Dendritic cell treated with granulocyte-macrophage colony-stimulating factor and Interleukin-4, amounts not matched to agents 40 ng/mL and 50 ng/mL, for 4 days (primary cell): ENCODE data around the gene AMTN.
"Not testable (repeated sequence)": the region's sequence is repeated elsewhere in the genome, so short reads cannot be mapped to it uniquely, and the experiment has no call there.

Experiments used
- H3K27ac Mint-ChIP-seq: one replicate; pipeline ENCODE4 v1.8.0; 2022; ENCODE audit warnings: mild to moderate bottlenecking, mixed read lengths
- H3K27me3 Mint-ChIP-seq: one replicate; pipeline ENCODE4 v1.8.0; 2022; ENCODE audit warnings: mild to moderate bottlenecking, mixed read lengths
- H3K36me3 Mint-ChIP-seq: one replicate; pipeline ENCODE4 v1.8.0; 2022; ENCODE audit warnings: low read depth, mixed read lengths
- H3K4me1 Mint-ChIP-seq: one replicate; pipeline ENCODE4 v1.8.0; 2022; ENCODE audit warnings: low read depth, mixed read lengths
- H3K4me3 Mint-ChIP-seq: one replicate; pipeline ENCODE4 v1.8.0; 2022; ENCODE audit warnings: mild to moderate bottlenecking, moderate library complexity, mixed read lengths
- H3K9me3 Mint-ChIP-seq: one replicate; pipeline ENCODE4 v1.8.0; 2022; ENCODE audit warnings: mixed read lengths
- intact Hi-C: fragments of 100-400 bp; cut with micrococcal nuclease; formaldehyde crosslinking; loops from one replicate; pipeline ENCODE4 v1.15.0; 2022

AMTN gene, protein sequence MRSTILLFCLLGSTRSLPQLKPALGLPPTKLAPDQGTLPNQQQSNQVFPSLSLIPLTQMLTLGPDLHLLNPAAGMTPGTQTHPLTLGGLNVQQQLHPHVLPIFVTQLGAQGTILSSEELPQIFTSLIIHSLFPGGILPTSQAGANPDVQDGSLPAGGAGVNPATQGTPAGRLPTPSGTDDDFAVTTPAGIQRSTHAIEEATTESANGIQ

DNA sequence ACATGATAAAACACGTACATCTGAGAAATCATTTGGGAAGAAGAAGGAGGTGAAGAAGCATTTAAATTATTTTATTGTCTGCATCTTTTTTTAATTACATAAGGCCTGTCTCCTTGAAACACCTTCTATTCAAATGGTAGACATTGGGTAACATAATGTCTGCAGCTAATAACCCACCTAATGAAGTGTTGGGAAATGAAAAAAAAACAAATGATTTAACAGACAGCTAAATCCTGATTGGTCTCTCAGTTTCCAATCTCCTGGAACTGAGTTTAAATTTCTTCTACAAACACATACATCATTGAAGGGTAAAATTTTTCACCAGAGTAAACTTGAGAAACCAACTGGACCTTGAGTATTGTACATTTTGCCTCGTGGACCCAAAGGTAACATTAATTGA lies at the start of gene AMTN:
Gene AMTN, plus strand, starts transcription at position 301 of the 400 bp plus-strand sequence. CDS start 209 bp downstream, outside the sequence.
- no peak within 1 kb of the TSS for H3K4me3 Mint-ChIP-seq
- H3K27ac Mint-ChIP-seq: no peak within 1 kb of the TSS
- H3K4me1 Mint-ChIP-seq: no peaks in the 10 kb centered on the region
- intact Hi-C loops: no loop called here
- H3K36me3 Mint-ChIP-seq: no peaks in the 10 kb centered on the region
- H3K9me3 Mint-ChIP-seq: no peaks in the 10 kb centered on the region
- peaks cover 2% of the 10 kb centered on the region for H3K27me3 Mint-ChIP-seq

DNA sequence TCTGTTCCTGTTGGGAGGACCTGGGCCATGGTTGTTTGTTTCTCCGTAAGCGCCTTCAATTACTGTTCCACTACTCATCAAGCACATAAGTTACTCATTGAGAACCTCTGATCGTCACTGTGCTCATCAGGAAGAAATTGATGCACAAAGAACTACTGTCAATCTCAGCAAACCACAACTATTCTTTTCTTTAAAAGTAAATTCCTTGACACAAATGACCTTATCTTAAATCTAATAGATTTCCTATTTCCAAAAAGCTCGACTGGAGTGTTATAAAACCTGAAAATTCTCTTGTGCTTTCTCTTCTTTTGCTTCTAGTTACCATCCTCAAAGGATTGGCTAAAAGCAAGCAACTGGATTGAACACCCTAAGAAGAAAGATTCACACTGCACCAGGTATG lies 46.5 kb upstream of the AMTN start, which contains the start of gene MUC7:
Gene MUC7, plus strand, starts transcription at position 301 of the 400 bp plus-strand sequence. CDS start 1,825 bp downstream, outside the sequence.
- H3K9me3 Mint-ChIP-seq: no peaks in the 10 kb centered on the region
- H3K27ac Mint-ChIP-seq: no peak within 1 kb of the TSS
- intact Hi-C loops: no loop called here
- H3K36me3 Mint-ChIP-seq: no peaks in the 10 kb centered on the region
- H3K27me3 Mint-ChIP-seq: no peaks in the 10 kb centered on the region
- no peak within 1 kb of the TSS for H3K4me3 Mint-ChIP-seq
- no peaks in the 10 kb centered on the region for H3K4me1 Mint-ChIP-seq

DNA sequence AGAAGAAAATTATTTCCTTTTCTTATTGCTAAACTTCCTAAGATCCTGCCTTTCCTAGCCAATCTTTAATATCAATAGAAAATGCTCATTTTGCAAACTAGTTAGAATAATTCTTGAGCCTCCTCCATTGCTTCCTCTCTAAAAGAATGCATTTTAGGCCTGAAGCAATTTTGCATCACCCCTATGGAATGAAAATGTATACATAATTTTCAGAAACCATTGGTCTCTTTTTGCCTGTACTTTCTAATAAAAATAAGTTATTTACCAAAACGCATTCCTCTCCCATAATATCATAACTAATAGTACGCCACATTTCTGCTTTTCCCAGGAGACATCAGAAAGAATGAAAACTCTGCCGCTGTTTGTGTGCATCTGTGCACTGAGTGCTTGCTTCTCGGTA lies 44.7 kb upstream of the AMTN start:
- H3K27me3 Mint-ChIP-seq: no peaks in the 10 kb centered on the region
- H3K27ac Mint-ChIP-seq: no peak overlapping the region
- no peak overlapping the region for H3K4me3 Mint-ChIP-seq
- H3K4me1 Mint-ChIP-seq: no peaks in the 10 kb centered on the region
- no peaks in the 10 kb centered on the region for H3K9me3 Mint-ChIP-seq
- no peaks in the 10 kb centered on the region for H3K36me3 Mint-ChIP-seq
- intact Hi-C loops: no loop called here

DNA sequence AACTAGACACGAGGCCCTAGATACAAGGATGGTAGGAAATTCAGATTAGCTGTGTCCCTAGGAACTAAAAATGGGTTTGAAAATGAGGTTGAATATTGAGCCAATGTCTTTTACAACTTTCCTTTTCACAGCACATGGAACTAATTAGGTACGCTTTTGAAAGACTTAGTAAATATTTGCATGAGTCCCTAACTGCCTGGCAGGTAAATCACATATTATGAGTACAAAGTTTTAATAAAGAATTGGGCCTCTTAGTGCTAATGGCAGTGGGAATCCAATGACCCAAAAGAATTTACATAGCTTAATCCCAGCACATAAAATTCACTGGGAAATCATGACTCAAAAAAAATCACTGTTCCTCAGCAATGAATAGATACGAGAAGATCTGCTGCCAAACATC lies 29.6 kb upstream of the AMTN start:
- no peaks in the 10 kb centered on the region for H3K36me3 Mint-ChIP-seq
- H3K27me3 Mint-ChIP-seq: no peaks in the 10 kb centered on the region
- no peak overlapping the region for H3K4me3 Mint-ChIP-seq
- H3K4me1 Mint-ChIP-seq: no peaks in the 10 kb centered on the region
- H3K9me3 Mint-ChIP-seq: no peaks in the 10 kb centered on the region
- intact Hi-C loops: no loop called here
- H3K27ac Mint-ChIP-seq: no peak overlapping the region

DNA sequence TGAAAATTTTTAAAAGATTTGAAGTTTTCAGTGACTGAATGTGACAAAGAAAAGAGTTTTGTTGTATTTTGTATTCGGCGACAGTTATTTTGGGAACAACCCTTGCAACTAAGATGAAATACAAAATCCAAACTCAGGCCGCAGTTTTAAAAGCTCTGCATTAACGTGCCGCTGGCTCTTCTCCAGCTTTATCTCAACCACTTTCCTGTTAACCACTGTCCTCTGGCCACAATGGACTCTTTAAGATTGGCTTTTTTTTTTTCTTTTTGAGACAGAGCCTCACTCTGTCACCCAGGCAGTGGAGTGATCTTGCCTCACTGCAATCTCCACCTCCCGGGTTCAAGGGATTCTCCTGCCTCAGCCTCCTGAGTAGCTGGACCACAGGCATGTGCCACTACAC lies 22.1 kb upstream of the AMTN start:
- Mint-ChIP-seq H3K4me3 (no peak overlapping the region), H3K27me3 (no peaks in the 10 kb centered on the region), H3K27ac (no peak overlapping the region), H3K36me3 (no peaks in the 10 kb centered on the region), H3K9me3 (no peaks in the 10 kb centered on the region), H3K4me1 (no peaks in the 10 kb centered on the region)
- intact Hi-C loops: no loop called here

DNA sequence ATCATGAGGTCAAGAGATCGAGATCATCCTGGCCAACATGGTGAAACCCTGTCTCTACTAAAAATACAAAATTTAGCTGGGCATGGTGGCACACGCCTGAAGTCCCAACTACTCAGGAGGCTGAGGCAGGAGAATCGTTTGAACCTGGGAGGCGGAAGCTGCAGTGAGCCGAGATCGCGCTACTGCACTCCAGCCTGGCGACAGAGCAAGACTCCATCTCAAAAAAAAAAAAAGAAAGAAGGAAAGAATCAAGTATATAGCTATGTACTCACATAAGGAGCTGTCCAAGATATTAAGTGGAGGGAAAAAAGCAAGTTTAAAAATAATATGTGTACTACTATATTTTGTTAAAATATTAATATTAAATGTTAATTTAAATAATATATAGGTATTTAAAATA lies 16.5 kb upstream of the AMTN start:
- H3K27me3 Mint-ChIP-seq, H3K4me3 Mint-ChIP-seq, intact Hi-C loops, H3K4me1 Mint-ChIP-seq, H3K27ac Mint-ChIP-seq, H3K36me3 Mint-ChIP-seq, H3K9me3 Mint-ChIP-seq: not testable (repeated sequence)

DNA sequence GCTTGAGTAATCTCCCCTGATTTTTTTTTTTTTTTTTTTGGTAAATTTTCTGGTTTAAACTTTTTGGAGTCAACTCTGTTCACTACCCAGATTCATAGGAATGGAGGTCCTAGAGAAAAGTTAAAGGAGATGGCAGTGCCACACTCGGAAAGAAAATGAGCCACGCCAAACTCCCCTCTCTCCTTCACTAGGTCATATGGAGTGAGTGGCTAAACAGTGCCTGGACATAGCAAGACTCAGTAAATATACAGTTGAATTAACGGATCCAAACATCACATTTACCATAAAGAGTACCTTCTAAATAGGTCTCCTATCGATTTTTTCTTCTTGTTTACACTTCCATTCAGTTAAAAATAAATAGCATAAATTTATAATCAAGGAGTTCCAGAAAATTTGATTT lies 13.6 kb upstream of the AMTN start:
- no peak overlapping the region for H3K27ac Mint-ChIP-seq
- no peak overlapping the region for H3K4me3 Mint-ChIP-seq
- no peaks in the 10 kb centered on the region for H3K27me3 Mint-ChIP-seq
- no peaks in the 10 kb centered on the region for H3K4me1 Mint-ChIP-seq
- intact Hi-C loops: loop anchor here (5.0 kb wide), 1 partner anchor 622 kb away; no protein-coding TSS in a partner anchor
- no peaks in the 10 kb centered on the region for H3K9me3 Mint-ChIP-seq
- H3K36me3 Mint-ChIP-seq: no peaks in the 10 kb centered on the region

DNA sequence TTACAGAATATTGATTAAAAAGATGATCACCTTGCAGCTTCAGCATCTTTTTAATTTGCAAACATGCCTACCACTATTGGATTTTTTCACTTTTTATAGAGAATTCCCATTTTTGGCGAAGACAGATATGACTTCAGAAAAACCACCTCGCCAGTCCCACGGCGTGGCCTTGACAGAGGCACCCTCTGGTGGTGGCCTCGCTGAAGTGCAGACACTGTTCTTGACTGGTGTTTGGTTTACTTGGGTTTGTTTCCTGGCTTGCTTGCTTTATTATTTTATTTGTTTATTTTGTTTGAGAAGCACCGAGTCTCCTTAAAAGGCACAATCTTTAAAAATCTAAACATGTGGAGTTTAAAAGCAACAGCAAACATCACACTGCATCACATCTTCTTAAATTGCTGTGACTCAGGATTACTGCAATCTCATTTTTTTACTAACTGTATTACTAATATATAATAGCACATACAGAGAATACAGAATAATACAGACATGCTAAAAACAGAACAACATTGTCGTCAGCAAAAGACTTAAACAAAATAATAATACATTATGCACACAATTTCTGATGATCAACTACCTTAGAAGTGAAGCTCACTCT lies 13.1 kb upstream of the AMTN start:
- no peaks in the 10 kb centered on the region for H3K9me3 Mint-ChIP-seq
- no peaks in the 10 kb centered on the region for H3K27me3 Mint-ChIP-seq
- H3K36me3 Mint-ChIP-seq: no peaks in the 10 kb centered on the region
- intact Hi-C loops: loop anchor here (5.0 kb wide), 1 partner anchor 623 kb away; no protein-coding TSS in a partner anchor
- no peaks in the 10 kb centered on the region for H3K4me1 Mint-ChIP-seq
- H3K27ac Mint-ChIP-seq: no peak overlapping the region
- no peak overlapping the region for H3K4me3 Mint-ChIP-seq

DNA sequence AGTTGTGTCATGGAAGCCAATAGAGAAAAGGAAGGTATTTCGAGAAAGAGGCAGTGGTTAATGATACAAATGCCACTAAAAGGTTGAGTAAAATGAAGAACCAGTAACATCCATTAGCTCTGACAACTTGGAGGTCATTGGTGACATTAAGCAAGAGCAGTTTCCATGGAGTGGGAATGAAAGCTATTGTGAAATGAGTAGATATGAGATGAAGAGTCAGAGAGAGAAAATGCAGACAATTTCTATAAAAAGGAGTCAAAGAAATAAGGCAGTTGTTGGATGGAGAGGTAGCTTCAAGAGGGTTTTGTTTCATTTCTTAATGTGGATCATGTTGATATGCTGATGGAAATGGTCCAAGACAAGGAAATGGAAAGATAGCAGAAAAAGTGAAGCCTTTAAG lies 9.6 kb upstream of the AMTN start:
- H3K9me3 Mint-ChIP-seq: no peaks in the 10 kb centered on the region

DNA sequence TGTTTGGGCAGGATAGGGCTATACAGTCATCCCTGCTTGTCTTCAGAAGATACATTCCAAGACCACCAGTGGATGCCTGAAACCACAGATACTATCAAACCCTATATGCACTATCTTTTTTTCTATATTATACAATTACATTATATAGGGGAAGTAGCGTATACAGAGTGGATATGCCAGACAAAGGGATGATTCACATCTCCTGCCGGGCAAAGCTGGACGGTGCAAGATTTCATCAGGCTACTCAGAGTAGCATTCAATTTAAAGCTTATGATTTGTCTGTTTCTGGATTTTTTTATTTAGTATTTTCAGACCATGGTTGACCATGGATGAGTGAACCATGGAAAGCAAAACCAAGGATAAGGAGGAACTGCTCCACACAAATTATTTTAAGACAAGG lies 7.0 kb upstream of the AMTN start:
- Mint-ChIP-seq H3K27me3 (peaks cover 2% of the 10 kb centered on the region), H3K36me3 (no peaks in the 10 kb centered on the region), H3K4me1 (no peaks in the 10 kb centered on the region), H3K27ac (no peak overlapping the region), H3K4me3 (no peak overlapping the region), H3K9me3 (no peaks in the 10 kb centered on the region)
- intact Hi-C loops: no loop called here

More for the DNA sequence above, 9.6 kb upstream of the AMTN start:
- Mint-ChIP-seq H3K4me3 (no peak overlapping the region), H3K27me3 (no peaks in the 10 kb centered on the region), H3K36me3 (no peaks in the 10 kb centered on the region), H3K4me1 (no peaks in the 10 kb centered on the region), H3K27ac (no peak overlapping the region)
- intact Hi-C loops: loop anchor here (5.0 kb wide), 1 partner anchor 626 kb away; no protein-coding TSS in a partner anchor

DNA sequence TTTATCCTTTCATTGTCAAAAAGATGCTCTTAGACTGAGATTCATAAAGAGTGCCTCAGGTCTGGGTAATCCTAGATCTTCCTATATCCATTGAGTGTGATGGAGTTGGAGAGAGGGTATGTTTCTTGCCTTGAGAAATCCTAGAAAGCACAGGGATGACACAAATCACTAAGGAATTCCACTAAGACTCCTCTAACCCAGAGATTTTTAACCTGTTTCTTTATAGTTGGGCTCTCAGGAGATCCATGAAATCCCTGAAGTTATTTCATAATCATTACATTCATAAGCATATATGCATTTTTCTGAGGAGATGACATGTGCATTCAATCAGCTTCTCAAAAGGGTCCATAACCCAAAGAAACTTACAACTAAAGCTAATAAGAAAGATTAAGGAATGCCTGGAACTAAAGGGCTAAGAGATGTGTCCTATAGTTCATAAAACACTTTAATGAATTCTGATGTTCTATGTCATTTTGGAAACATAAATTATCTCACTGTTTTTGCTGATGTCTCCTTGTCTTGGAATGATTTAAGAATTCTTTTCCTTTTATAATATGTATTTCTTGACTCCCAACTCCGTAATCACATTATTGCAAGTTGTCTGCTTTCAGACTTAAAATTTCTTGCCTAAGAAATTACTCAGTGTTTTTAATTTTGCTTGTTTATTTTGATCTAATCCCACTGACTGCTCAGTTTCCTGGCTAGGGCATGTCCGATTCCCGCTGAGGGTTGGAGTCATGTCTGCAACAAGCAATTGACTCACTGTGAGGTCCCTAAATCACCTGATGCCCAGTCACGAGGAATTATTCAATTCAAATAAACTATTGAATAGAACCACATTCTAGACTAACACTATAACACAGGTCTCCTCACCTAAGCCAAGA lies 2.8 kb upstream of the AMTN start:
- peaks cover 2% of the 10 kb centered on the region for H3K27me3 Mint-ChIP-seq
- no peaks in the 10 kb centered on the region for H3K36me3 Mint-ChIP-seq
- no peaks in the 10 kb centered on the region for H3K9me3 Mint-ChIP-seq
- no peaks in the 10 kb centered on the region for H3K4me1 Mint-ChIP-seq
- no peak overlapping the region for H3K27ac Mint-ChIP-seq
- intact Hi-C loops: no loop called here
- no peak overlapping the region for H3K4me3 Mint-ChIP-seq

DNA sequence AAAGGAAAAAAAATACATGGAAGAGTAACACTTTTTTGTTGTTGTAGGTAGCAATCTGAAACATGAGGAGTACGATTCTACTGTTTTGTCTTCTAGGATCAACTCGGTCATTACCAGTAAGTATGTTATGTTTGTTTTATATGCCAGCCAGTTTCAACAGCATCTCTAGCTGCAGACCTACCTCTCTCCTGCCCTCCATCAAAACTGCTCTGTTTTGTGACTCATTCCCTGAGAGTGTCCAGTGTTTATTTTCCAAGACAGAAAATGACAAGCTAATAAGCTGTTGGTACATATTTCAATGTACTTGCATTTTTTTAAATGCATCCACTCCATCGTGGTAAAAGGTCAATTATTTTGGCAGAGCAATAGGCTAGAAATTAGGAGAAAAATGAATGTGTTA lies 347 bp downstream of the AMTN start:
- Mint-ChIP-seq H3K4me3 (no peak overlapping the region), H3K27me3 (peaks cover 2% of the 10 kb centered on the region), H3K27ac (no peak overlapping the region), H3K36me3 (no peaks in the 10 kb centered on the region), H3K9me3 (no peaks in the 10 kb centered on the region), H3K4me1 (no peaks in the 10 kb centered on the region)
- intact Hi-C loops: no loop called here

DNA sequence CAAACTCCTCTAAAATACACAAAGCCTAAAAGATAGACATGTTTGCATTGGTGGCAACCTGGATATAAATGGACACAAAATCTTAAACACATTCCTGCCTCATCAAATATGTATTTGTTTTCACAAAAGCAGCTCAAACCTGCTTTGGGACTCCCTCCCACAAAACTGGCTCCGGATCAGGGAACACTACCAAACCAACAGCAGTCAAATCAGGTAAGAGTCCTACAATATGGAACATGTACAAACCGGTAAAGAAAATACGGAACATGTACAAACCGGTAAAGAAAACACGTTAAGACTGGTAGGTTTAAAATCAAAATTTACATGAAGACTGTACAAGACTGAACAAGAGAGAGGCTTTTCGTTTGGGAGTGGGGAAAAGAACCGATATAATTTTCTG lies 4.3 kb downstream of the AMTN start:
- no peaks in the 10 kb centered on the region for H3K9me3 Mint-ChIP-seq
- intact Hi-C loops: no loop called here
- no peaks in the 10 kb centered on the region for H3K36me3 Mint-ChIP-seq
- no peak overlapping the region for H3K4me3 Mint-ChIP-seq
- no peak overlapping the region for H3K27ac Mint-ChIP-seq
- no peaks in the 10 kb centered on the region for H3K4me1 Mint-ChIP-seq
- H3K27me3 Mint-ChIP-seq: no peaks in the 10 kb centered on the region

DNA sequence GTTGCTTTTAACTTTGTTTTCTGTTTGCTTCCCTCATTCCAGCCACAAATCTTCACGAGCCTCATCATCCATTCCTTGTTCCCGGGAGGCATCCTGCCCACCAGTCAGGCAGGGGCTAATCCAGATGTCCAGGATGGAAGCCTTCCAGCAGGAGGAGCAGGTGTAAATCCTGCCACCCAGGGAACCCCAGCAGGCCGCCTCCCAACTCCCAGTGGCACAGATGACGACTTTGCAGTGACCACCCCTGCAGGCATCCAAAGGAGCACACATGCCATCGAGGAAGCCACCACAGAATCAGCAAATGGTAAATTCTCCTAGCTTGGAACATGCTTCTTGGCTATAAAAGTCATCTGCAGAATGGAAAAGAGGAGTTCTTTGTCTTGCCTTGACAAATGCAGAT lies 12.6 kb downstream of the AMTN start:
- Mint-ChIP-seq H3K27me3 (no peaks in the 10 kb centered on the region), H3K4me3 (no peak overlapping the region), H3K9me3 (no peaks in the 10 kb centered on the region), H3K36me3 (no peaks in the 10 kb centered on the region), H3K4me1 (no peaks in the 10 kb centered on the region), H3K27ac (no peak overlapping the region)
- intact Hi-C loops: no loop called here
